ENCODE data around the gene AATK.
"Not testable (repeated sequence)": the region's sequence is repeated elsewhere in the genome, so short reads cannot be mapped to it uniquely, and the experiment has no call there.

Gene AATK

GRCh38 chr17:81157848-81158687 lies 8.0 kb downstream of the AATK start:
- TF ChIP-seq POLR2A (IDR thresholded peaks at IDR 0.05; ENCODE audit: low read length) (no peak), GATA1 (IDR thresholded peaks at IDR 0.05; ENCODE audit: low read depth, low read length) (no peak)
- DNase-seq: no peak

GRCh38 chr17:81156866-81157805 lies 8.9 kb downstream of the AATK start:
- no peak for TF ChIP-seq GATA1 (IDR thresholded peaks at IDR 0.05; ENCODE audit: low read depth, low read length)
- no peak for TF ChIP-seq POLR2A (IDR thresholded peaks at IDR 0.05; ENCODE audit: low read length)
- DNase-seq: no peak

GRCh38 chr17:81154961-81155360 lies 11.1 kb downstream of the AATK start:
- TF ChIP-seq GATA1 (IDR thresholded peaks at IDR 0.05; ENCODE audit: low read depth, low read length): no peak
- no peak for TF ChIP-seq POLR2A (IDR thresholded peaks at IDR 0.05; ENCODE audit: low read length)

GRCh38 chr17:81154016-81154415 lies 12.0 kb downstream of the AATK start:
- DNase-seq: not testable (repeated sequence)

More at GRCh38 chr17:81154961-81155360, 11.1 kb downstream of the AATK start:
- DNase-seq: no peak

GRCh38 chr17:81153340-81153803 lies 12.6 kb downstream of the AATK start:
- no peak for TF ChIP-seq GATA1 (IDR thresholded peaks at IDR 0.05; ENCODE audit: low read depth, low read length)
- no peak for TF ChIP-seq POLR2A (IDR thresholded peaks at IDR 0.05; ENCODE audit: low read length)
- DNase-seq: no peak

GRCh38 chr17:81152288-81152828 lies 13.7 kb downstream of the AATK start:
- no peak for DNase-seq
- no peak for TF ChIP-seq POLR2A (IDR thresholded peaks at IDR 0.05; ENCODE audit: low read length)
- no peak for TF ChIP-seq GATA1 (IDR thresholded peaks at IDR 0.05; ENCODE audit: low read depth, low read length)

GRCh38 chr17:81151278-81151677 lies 14.7 kb downstream of the AATK start:
- DNase-seq: no peak
- TF ChIP-seq GATA1 (IDR thresholded peaks at IDR 0.05; ENCODE audit: low read depth, low read length): no peak
- TF ChIP-seq POLR2A (IDR thresholded peaks at IDR 0.05; ENCODE audit: low read length): no peak

- DNase-seq: no peak
- TF ChIP-seq POLR2A (IDR thresholded peaks at IDR 0.05; ENCODE audit: low read length) (no peak), GATA1 (IDR thresholded peaks at IDR 0.05; ENCODE audit: low read depth, low read length) (no peak)
Measured at GRCh38 chr17:81150377-81151077, 15.5 kb downstream of the AATK start.

- TF ChIP-seq GATA1 (IDR thresholded peaks at IDR 0.05; ENCODE audit: low read depth, low read length): no peak
- no peak for TF ChIP-seq POLR2A (IDR thresholded peaks at IDR 0.05; ENCODE audit: low read length)
- no peak for DNase-seq
Measured at GRCh38 chr17:81148986-81149533, 17.0 kb downstream of the AATK start.

GRCh38 chr17:81148571-81148970 lies 17.4 kb downstream of the AATK start:
- TF ChIP-seq POLR2A (IDR thresholded peaks at IDR 0.05; ENCODE audit: low read length): no peak
- no peak for TF ChIP-seq GATA1 (IDR thresholded peaks at IDR 0.05; ENCODE audit: low read depth, low read length)
- DNase-seq: no peak

GRCh38 chr17:81147701-81148100 lies 18.3 kb downstream of the AATK start:
- no peak for DNase-seq
- TF ChIP-seq GATA1 (IDR thresholded peaks at IDR 0.05; ENCODE audit: low read depth, low read length): no peak
- no peak for TF ChIP-seq POLR2A (IDR thresholded peaks at IDR 0.05; ENCODE audit: low read length)

GRCh38 chr17:81146208-81146607 lies 19.8 kb downstream of the AATK start:
- DNase-seq: not testable (repeated sequence)

- TF ChIP-seq POLR2A (IDR thresholded peaks at IDR 0.05; ENCODE audit: low read length) (no peak), GATA1 (IDR thresholded peaks at IDR 0.05; ENCODE audit: low read depth, low read length) (no peak)
- DNase-seq: no peak
Measured at GRCh38 chr17:81144423-81144781, 21.6 kb downstream of the AATK start.
